ENCODE results near the gene TNIP3. TPM values are rescaled to one million over a fixed set of nuclear protein-coding genes. Genes with fewer than 3 reads are reported as not detected.
"Not testable (repeated sequence)": the region's sequence is repeated elsewhere in the genome, so short reads cannot be mapped to it uniquely, and the experiment has no call there.

TNIP3 gene
- total and polyA plus RNA-seq, 2 donors (not counting 1 experiment from before 2014, with no cell fraction given): not detected

- Histone ChIP-seq H3K4me3 (ENCODE audit: control extremely low read depth in 1 of 5, extremely low read depth in 1 of 5, insufficient read depth in 1 of 5, low read depth in 2 of 5, low read length in 4 of 5) (no peak overlapping the region), H3K27ac (ENCODE audit: low read length in 2 of 2) (no peak overlapping the region), H2AFZ (ENCODE audit: insufficient read depth, low read depth, low read length, poor library complexity, severe bottlenecking) (no peak overlapping the region), H3K4me1 (ENCODE audit: control insufficient read depth in 2 of 2, insufficient read depth in 2 of 2, low read length in 2 of 2) (no peaks in the 10 kb centered on the region), H3K9me3 (ENCODE audit: control extremely low read depth in 1 of 3, control insufficient read depth in 2 of 3, insufficient read depth in 1 of 3, low read length in 2 of 3) (no peaks in the 10 kb centered on the region), H3K27me3 (replicated peaks in 1 of 4; ENCODE audit: control extremely low read depth in 1 of 4, control insufficient read depth in 3 of 4, insufficient read depth in 4 of 4, low read length in 3 of 4) (no peaks in the 10 kb centered on the region), H3K36me3 (replicated peaks in 1 of 2; ENCODE audit: control extremely low read depth in 1 of 2, control insufficient read depth in 1 of 2, extremely low read depth in 1 of 2, insufficient read depth in 2 of 2, low read length in 1 of 2) (no peaks in the 10 kb centered on the region), H4K20me1 (ENCODE audit: control insufficient read depth, insufficient read depth, low read length, poor library complexity, severe bottlenecking) (no peaks in the 10 kb centered on the region), H3K9ac (ENCODE audit: low read length) (no peak overlapping the region), H3K4me2 (replicated peaks; ENCODE audit: low read depth, low read length, poor library complexity, severe bottlenecking) (no peak overlapping the region), H3K79me2 (ENCODE audit: control insufficient read depth, insufficient read depth, low read length) (no peaks in the 10 kb centered on the region)
- ChIA-PET POLR2A (no interaction called here), CTCF (no interaction called here)
- Mint-ChIP-seq H3K4me3 (no peak overlapping the region), H3K27ac (no peak overlapping the region), H3K4me1 (no peaks in the 10 kb centered on the region), H3K27me3 (no peaks in the 10 kb centered on the region), H3K9me3 (ENCODE audit: insufficient read depth) (peaks cover 2% of the 10 kb centered on the region)
- intact Hi-C loops (cut with micrococcal nuclease): no loop called here
- TF ChIP-seq CTCF (IDR thresholded peaks at IDR 0.05): no peak
- no peak for TF ChIP-seq EZH2 (IDR thresholded peaks at IDR 0.05; ENCODE audit: borderline replicate concordance, insufficient read depth, low read depth, low read length, poor library complexity, severe bottlenecking)
- WGBS (ENCODE audit: insufficient coverage): 100% methylated on average over 1 of the region's 1 CpG
- DNase-seq: no peak
- ATAC-seq (ENCODE audit: low read depth): no peak
Measured at GRCh38 chr4:121209171-121209570, 45.0 kb upstream of the TNIP3 start.

DNA sequence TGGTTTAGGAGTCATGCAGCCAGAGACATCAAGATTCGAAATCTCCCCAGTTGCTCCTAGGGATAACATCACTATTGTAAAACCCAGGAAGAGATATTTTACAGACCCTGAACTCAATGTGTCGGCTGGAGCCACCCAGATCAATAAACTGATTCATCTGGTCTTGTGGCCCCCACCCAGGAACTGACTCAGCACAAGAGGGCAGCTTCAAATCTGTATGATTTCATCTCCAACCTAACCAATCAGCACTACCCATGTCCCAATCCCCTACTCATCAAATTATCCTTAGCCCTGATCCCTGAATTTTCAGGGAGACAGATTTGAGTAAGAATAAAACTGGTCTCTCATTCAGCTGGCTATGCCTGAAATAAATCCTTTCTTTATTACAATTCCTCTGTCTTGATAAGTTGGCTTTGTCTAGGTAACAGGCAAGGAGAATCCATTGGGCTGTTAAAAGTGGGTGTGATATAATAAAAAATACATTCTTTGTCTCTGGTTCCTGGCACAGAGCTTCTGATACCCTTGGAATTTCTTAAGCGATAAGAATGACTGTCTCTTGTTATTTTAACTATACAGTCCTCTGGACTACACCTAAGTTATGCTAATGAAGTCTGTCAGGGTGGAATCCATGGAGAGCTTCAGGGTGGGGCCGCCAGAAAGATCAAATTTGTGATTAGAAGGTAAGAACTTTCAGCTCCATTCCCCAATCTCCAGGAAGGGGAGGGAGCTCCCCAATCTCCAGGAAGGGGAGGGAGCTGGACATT is 44.3 kb upstream of the TNIP3 start:
- H3K9ac ChIP-seq (ENCODE audit: low read length): no peak overlapping the region
- H2AFZ ChIP-seq (ENCODE audit: insufficient read depth, low read depth, low read length, poor library complexity, severe bottlenecking): no peak overlapping the region
- H4K20me1 ChIP-seq (ENCODE audit: control insufficient read depth, insufficient read depth, low read length, poor library complexity, severe bottlenecking): no peaks in the 10 kb centered on the region
- TF ChIP-seq CTCF (IDR thresholded peaks at IDR 0.05) (no peak), EZH2 (IDR thresholded peaks at IDR 0.05; ENCODE audit: borderline replicate concordance, insufficient read depth, low read depth, low read length, poor library complexity, severe bottlenecking) (no peak)
- ATAC-seq (ENCODE audit: low read depth) (no peak), DNase-seq (no peak)
- 72% methylated on average over 2 of the region's 4 CpGs for WGBS (ENCODE audit: insufficient coverage)
- H3K4me2 ChIP-seq (replicated peaks; ENCODE audit: low read depth, low read length, poor library complexity, severe bottlenecking): no peak overlapping the region
- H3K9me3 ChIP-seq (ENCODE audit: control extremely low read depth in 1 of 3, control insufficient read depth in 2 of 3, insufficient read depth in 1 of 3, low read length in 2 of 3): no peaks in the 10 kb centered on the region
- no peak overlapping the region for H3K27ac ChIP-seq (ENCODE audit: low read length in 2 of 2)
- H3K27ac Mint-ChIP-seq: no peak overlapping the region
- H3K4me1 Mint-ChIP-seq: no peaks in the 10 kb centered on the region
- no peaks in the 10 kb centered on the region for H3K79me2 ChIP-seq (ENCODE audit: control insufficient read depth, insufficient read depth, low read length)
- no peaks in the 10 kb centered on the region for H3K27me3 ChIP-seq (replicated peaks in 1 of 4; ENCODE audit: control extremely low read depth in 1 of 4, control insufficient read depth in 3 of 4, insufficient read depth in 4 of 4, low read length in 3 of 4)
- ChIA-PET POLR2A (no interaction called here), CTCF (no interaction called here)
- H3K27me3 Mint-ChIP-seq: no peaks in the 10 kb centered on the region
- no peak overlapping the region for H3K4me3 ChIP-seq (ENCODE audit: control extremely low read depth in 1 of 5, extremely low read depth in 1 of 5, insufficient read depth in 1 of 5, low read depth in 2 of 5, low read length in 4 of 5)
- no peaks in the 10 kb centered on the region for H3K36me3 ChIP-seq (replicated peaks in 1 of 2; ENCODE audit: control extremely low read depth in 1 of 2, control insufficient read depth in 1 of 2, extremely low read depth in 1 of 2, insufficient read depth in 2 of 2, low read length in 1 of 2)
- intact Hi-C loops (cut with micrococcal nuclease): no loop called here
- H3K4me1 ChIP-seq (ENCODE audit: control insufficient read depth in 2 of 2, insufficient read depth in 2 of 2, low read length in 2 of 2): no peaks in the 10 kb centered on the region
- H3K4me3 Mint-ChIP-seq: no peak overlapping the region
- H3K9me3 Mint-ChIP-seq (ENCODE audit: insufficient read depth): peaks cover 2% of the 10 kb centered on the region

DNA sequence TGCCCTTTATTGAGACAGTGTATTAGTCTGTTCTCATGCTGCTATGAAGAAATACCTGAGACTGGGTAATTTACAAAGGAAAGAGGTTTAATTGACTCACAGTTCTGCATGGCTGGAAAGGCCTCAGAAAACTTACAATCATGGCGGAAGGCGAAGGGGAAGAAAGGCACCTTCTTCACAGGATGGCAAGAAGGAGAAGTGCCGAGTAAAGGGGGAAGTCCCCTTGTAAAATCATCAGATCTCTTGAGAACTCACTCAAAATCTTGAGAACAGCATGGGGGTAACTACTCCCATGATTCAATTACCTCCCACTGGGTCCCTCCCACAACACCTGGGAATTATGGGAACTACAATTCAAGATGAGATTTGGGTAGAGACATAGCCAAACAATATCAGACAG is 41.7 kb upstream of the TNIP3 start:
- POLR2A ChIA-PET; H3K9me3 Mint-ChIP-seq (ENCODE audit: insufficient read depth): not testable (repeated sequence)

More for the DNA sequence above, 41.7 kb upstream of the TNIP3 start:
- H3K27me3 ChIP-seq (replicated peaks in 1 of 4; ENCODE audit: control extremely low read depth in 1 of 4, control insufficient read depth in 3 of 4, insufficient read depth in 4 of 4, low read length in 3 of 4); H3K9ac ChIP-seq (ENCODE audit: low read length); H3K9me3 ChIP-seq (ENCODE audit: control extremely low read depth in 1 of 3, control insufficient read depth in 2 of 3, insufficient read depth in 1 of 3, low read length in 2 of 3); H3K4me3 Mint-ChIP-seq; DNase-seq; H3K4me2 ChIP-seq (replicated peaks; ENCODE audit: low read depth, low read length, poor library complexity, severe bottlenecking); H3K4me3 ChIP-seq (ENCODE audit: control extremely low read depth in 1 of 5, extremely low read depth in 1 of 5, insufficient read depth in 1 of 5, low read depth in 2 of 5, low read length in 4 of 5); H3K4me1 ChIP-seq (ENCODE audit: control insufficient read depth in 2 of 2, insufficient read depth in 2 of 2, low read length in 2 of 2); intact Hi-C loops (cut with micrococcal nuclease); ATAC-seq (ENCODE audit: low read depth); H3K36me3 ChIP-seq (replicated peaks in 1 of 2; ENCODE audit: control extremely low read depth in 1 of 2, control insufficient read depth in 1 of 2, extremely low read depth in 1 of 2, insufficient read depth in 2 of 2, low read length in 1 of 2); H3K79me2 ChIP-seq (ENCODE audit: control insufficient read depth, insufficient read depth, low read length); H4K20me1 ChIP-seq (ENCODE audit: control insufficient read depth, insufficient read depth, low read length, poor library complexity, severe bottlenecking); H2AFZ ChIP-seq (ENCODE audit: insufficient read depth, low read depth, low read length, poor library complexity, severe bottlenecking); H3K27ac ChIP-seq (ENCODE audit: low read length in 2 of 2); H3K4me1 Mint-ChIP-seq; H3K27me3 Mint-ChIP-seq; H3K27ac Mint-ChIP-seq: not testable (repeated sequence)
- CTCF ChIA-PET: interaction anchor here (0.9 kb wide), 1 partner anchor 15 kb away, joined by 3 read pairs; no protein-coding TSS in a partner anchor
- 50% methylated on average over 1 of the region's 3 CpGs for WGBS (ENCODE audit: insufficient coverage)
